Right lobe of liver (tissue), 4 donors: ENCODE measurements around the gene POLR2E.

Experiments used
- POLR2A ChIP-seq: fragments of 450-650 bp; IDR thresholded peaks from one replicate; pipeline ENCODE4 v1.6.1; 2017; ENCODE audit warnings: antibody characterized with exemption, mild to moderate bottlenecking
- TF ChIP-seq, protein P1 (sequence below), 4 donors: fragments of 200-600 bp in 3 of 4; fragments of 450-650 bp in 1 of 4; IDR thresholded peaks; one replicate each; pipeline versions ENCODE4 v1.5.1 to v1.8.0; 2016 to 2022; ENCODE audit warnings: antibody characterized with exemption in 4 of 4, mild to moderate bottlenecking in 2 of 4
- donor health status: DM: no; HTN: no; CAD: no.
- donor health status: DM: no; HTN: no; CAD: no.
- donor health status: DM: no; HTN: yes; CAD: no.

DNA sequence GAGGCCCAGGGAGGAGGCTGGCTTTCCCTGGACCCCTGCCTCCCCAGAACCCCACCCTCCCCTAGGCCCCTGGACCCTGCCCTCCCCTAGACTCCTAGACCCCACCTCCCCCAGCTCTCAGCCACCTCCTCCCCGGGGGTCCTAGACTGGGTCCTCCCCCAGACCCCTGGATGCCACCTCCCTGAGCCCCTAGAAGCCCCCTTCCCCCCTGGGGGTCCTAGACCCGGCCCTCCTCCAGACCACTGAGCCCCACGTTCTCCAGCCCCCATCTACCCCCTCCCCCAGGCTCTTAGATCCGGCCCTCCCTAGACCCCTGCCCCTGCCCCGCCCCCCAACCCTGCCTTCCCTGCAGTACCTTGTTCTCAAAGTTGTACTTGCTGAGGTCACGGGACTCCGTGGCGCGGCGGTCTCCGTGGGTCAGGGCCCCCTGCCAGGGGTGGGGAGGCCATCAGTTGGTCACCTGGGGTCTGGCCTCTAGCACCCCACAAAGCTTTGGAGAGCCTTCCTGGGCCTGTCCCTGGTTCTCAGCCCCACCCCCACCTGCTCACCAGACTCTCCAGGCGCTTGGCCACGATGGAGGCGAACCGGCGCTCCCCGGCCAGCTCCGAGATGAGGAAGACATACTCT is 16.6 kb upstream of the POLR2E start:
- TF ChIP-seq, protein P1, sequence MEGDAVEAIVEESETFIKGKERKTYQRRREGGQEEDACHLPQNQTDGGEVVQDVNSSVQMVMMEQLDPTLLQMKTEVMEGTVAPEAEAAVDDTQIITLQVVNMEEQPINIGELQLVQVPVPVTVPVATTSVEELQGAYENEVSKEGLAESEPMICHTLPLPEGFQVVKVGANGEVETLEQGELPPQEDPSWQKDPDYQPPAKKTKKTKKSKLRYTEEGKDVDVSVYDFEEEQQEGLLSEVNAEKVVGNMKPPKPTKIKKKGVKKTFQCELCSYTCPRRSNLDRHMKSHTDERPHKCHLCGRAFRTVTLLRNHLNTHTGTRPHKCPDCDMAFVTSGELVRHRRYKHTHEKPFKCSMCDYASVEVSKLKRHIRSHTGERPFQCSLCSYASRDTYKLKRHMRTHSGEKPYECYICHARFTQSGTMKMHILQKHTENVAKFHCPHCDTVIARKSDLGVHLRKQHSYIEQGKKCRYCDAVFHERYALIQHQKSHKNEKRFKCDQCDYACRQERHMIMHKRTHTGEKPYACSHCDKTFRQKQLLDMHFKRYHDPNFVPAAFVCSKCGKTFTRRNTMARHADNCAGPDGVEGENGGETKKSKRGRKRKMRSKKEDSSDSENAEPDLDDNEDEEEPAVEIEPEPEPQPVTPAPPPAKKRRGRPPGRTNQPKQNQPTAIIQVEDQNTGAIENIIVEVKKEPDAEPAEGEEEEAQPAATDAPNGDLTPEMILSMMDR (IDR thresholded peaks at IDR 0.05) = no peak
- no peak for TF ChIP-seq POLR2A
